ENCODE data around the gene RANBP3. TPM values are rescaled to one million over a fixed set of nuclear protein-coding genes. Genes with fewer than 3 reads are reported as not detected.

The RANBP3 gene
- polyA plus RNA-seq, 1 of the 3 experiments (the other 2 are of a cell fraction): 84.0 TPM

DNA sequence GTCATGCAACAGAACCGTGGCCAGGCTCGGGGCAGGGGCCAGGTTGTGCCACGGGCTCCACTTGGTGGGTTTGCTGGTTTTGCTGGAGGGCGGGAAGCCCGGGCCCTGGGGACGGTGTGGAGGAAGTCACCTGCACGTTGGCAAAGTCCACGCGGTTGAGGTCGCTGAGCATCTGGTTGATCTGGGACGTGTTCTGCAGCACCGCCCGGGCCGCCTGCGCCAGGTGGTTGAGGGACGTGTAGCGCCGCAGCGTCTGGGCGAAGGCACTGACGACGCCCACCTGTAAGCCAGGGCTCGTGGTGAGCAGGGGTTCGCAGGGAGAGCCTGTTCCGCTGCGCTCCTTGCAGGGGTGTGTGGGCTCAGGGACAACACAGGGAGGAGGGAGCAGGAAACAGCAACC lies 24.7 kb upstream of the RANBP3 start:
- no peak for TF ChIP-seq TCF12 (IDR thresholded peaks at IDR 0.05)
- no peak for TF ChIP-seq RCOR1 (IDR thresholded peaks at IDR 0.05; ENCODE audit: low read length)
- no peak for TF ChIP-seq FOSL2 (IDR thresholded peaks at IDR 0.05; ENCODE audit: borderline replicate concordance, low read depth)
- TF ChIP-seq, protein P1, sequence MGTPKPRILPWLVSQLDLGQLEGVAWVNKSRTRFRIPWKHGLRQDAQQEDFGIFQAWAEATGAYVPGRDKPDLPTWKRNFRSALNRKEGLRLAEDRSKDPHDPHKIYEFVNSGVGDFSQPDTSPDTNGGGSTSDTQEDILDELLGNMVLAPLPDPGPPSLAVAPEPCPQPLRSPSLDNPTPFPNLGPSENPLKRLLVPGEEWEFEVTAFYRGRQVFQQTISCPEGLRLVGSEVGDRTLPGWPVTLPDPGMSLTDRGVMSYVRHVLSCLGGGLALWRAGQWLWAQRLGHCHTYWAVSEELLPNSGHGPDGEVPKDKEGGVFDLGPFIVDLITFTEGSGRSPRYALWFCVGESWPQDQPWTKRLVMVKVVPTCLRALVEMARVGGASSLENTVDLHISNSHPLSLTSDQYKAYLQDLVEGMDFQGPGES (IDR thresholded peaks at IDR 0.05; ENCODE audit: low read depth, low read length): no peak
- TF ChIP-seq ELF1 (IDR thresholded peaks at IDR 0.05): no peak
- TF ChIP-seq REST (IDR thresholded peaks at IDR 0.05; ENCODE audit: low read depth, low read length): no peak
- TF ChIP-seq CHD2 (IDR thresholded peaks at IDR 0.05; ENCODE audit: low read length, partially characterized antibody): no peak
- no peak for TF ChIP-seq USF1 (IDR thresholded peaks at IDR 0.05; ENCODE audit: borderline replicate concordance, low read depth)
- TF ChIP-seq RXRA (IDR thresholded peaks at IDR 0.05; ENCODE audit: borderline replicate concordance, low read depth): no peak
- no peak for TF ChIP-seq TEAD4 (IDR thresholded peaks at IDR 0.05; ENCODE audit: borderline replicate concordance, insufficient read depth)
- TF ChIP-seq FOXM1 (IDR thresholded peaks at IDR 0.05; ENCODE audit: low read depth): no peak
- TF ChIP-seq MEF2A (IDR thresholded peaks at IDR 0.05; ENCODE audit: borderline replicate concordance, low read depth): no peak
- no peak for TF ChIP-seq CTCF (IDR thresholded peaks at IDR 0.05)
- no peak for TF ChIP-seq JUND (IDR thresholded peaks at IDR 0.05)
- TF ChIP-seq YY1 (IDR thresholded peaks at IDR 0.05; ENCODE audit: low read depth): no peak
- Histone ChIP-seq H3K27me3 (ENCODE audit: insufficient read depth) (no peaks in the 10 kb centered on the region), H3K27ac (ENCODE audit: low read depth in 2 of 2, low read length in 1 of 2) (no peak overlapping the region), H3K9ac (no peak overlapping the region), H2AFZ (ENCODE audit: low read depth) (no peak overlapping the region), H3K79me2 (ENCODE audit: insufficient read depth) (no peaks in the 10 kb centered on the region), H3K36me3 (replicated peaks in 1 of 2; ENCODE audit: control insufficient read depth in 1 of 2, insufficient read depth in 2 of 2, low read length in 1 of 2) (peaks cover 0 to 12% of the 10 kb centered on the region in 2 experiments), H3K9me3 (no peaks in the 10 kb centered on the region), H4K20me1 (ENCODE audit: insufficient read depth) (no peaks in the 10 kb centered on the region), H3K9me2 (no peaks in the 10 kb centered on the region), H3K4me3 (ENCODE audit: low read depth in 2 of 2, low read length in 1 of 2) (no peak overlapping the region), H3K4me1 (ENCODE audit: control insufficient read depth in 1 of 2, insufficient read depth in 2 of 2, low read depth in 1 of 2, low read length in 1 of 2) (no peaks in the 10 kb centered on the region), H3F3A (replicated peaks; ENCODE audit: insufficient read depth) (no peaks in the 10 kb centered on the region), H3K4me2 (no peak overlapping the region)
- DNase-seq: no peak
- 96% methylated on average over 26 of the region's 26 CpGs for WGBS (ENCODE audit: low lambda C conversion rate)
- ChIA-PET POLR2A (no interaction called here), CTCF (interaction anchor here (1.0 to 3.3 kb wide), 3 partner anchors 15 to 35 kb away, joined by 3 to 33 read pairs (median 3); no protein-coding TSS in a partner anchor)
